ENCODE data around the gene ITIH4.
"Not testable (repeated sequence)": the region's sequence is repeated elsewhere in the genome, so short reads cannot be mapped to it uniquely, and the experiment has no call there.

The ITIH4 gene

GRCh38 chr3:52777127-52777958 lies 53.1 kb downstream of the ITIH4 start, which contains the start of gene ITIH1:
TSS of gene ITIH1 (plus strand) at chr3:52777599. CDS start at chr3:52777616, 17 bp downstream.
- Histone ChIP-seq H3K4me1 (ENCODE audit: control insufficient read depth in 1 of 2, insufficient read depth in 1 of 2, low read depth in 1 of 2, low read length in 1 of 2) (no peaks in the 10 kb centered on the region), H3K27me3 (no peaks in the 10 kb centered on the region), H3K9me3 (no peaks in the 10 kb centered on the region), H3K36me3 (no peaks in the 10 kb centered on the region), H3K4me3 (ENCODE audit: low read depth in 1 of 2, low read length in 1 of 2) (no peak within 1 kb of the TSS), H3K27ac (no peak within 1 kb of the TSS)
- no peak for TF ChIP-seq CTCF (IDR thresholded peaks at IDR 0.05)

GRCh38 chr3:52776486-52776885 lies 54.0 kb downstream of the ITIH4 start:
- not testable (repeated sequence) for H3K36me3 ChIP-seq; H3K9me3 ChIP-seq; H3K4me3 ChIP-seq (ENCODE audit: low read depth in 1 of 2, low read length in 1 of 2); H3K27me3 ChIP-seq; H3K4me1 ChIP-seq (ENCODE audit: control insufficient read depth in 1 of 2, insufficient read depth in 1 of 2, low read depth in 1 of 2, low read length in 1 of 2); H3K27ac ChIP-seq

GRCh38 chr3:52775877-52776276 lies 54.6 kb downstream of the ITIH4 start:
- TF ChIP-seq CTCF (IDR thresholded peaks at IDR 0.05), result no peak
- Histone ChIP-seq H3K27me3 (no peaks in the 10 kb centered on the region), H3K36me3 (no peaks in the 10 kb centered on the region), H3K9me3 (no peaks in the 10 kb centered on the region), H3K4me1 (ENCODE audit: control insufficient read depth in 1 of 2, insufficient read depth in 1 of 2, low read depth in 1 of 2, low read length in 1 of 2) (peaks cover 3 to 4% of the 10 kb centered on the region in 2 experiments), H3K4me3 (ENCODE audit: low read depth in 1 of 2, low read length in 1 of 2) (no peak overlapping the region), H3K27ac (no peak overlapping the region)

- no peak for TF ChIP-seq CTCF (IDR thresholded peaks at IDR 0.05)
- Histone ChIP-seq H3K4me1 (ENCODE audit: control insufficient read depth in 1 of 2, insufficient read depth in 1 of 2, low read depth in 1 of 2, low read length in 1 of 2) (peaks cover 5 to 7% of the 10 kb centered on the region in 2 experiments), H3K9me3 (no peaks in the 10 kb centered on the region), H3K27me3 (no peaks in the 10 kb centered on the region), H3K4me3 (ENCODE audit: low read depth in 1 of 2, low read length in 1 of 2) (no peak overlapping the region), H3K27ac (no peak overlapping the region), H3K36me3 (no peaks in the 10 kb centered on the region)
These were observed 55.3 kb downstream of the ITIH4 start for GRCh38 chr3:52774901-52775864.

- no peak for TF ChIP-seq CTCF (IDR thresholded peaks at IDR 0.05)
- H3K27me3 ChIP-seq, result no peaks in the 10 kb centered on the region
- no peak overlapping the region for H3K27ac ChIP-seq
- H3K9me3 ChIP-seq, result no peaks in the 10 kb centered on the region
- H3K4me1 ChIP-seq (ENCODE audit: control insufficient read depth in 1 of 2, insufficient read depth in 1 of 2, low read depth in 1 of 2, low read length in 1 of 2), result peaks cover 11 to 17% of the 10 kb centered on the region in 2 experiments
- H3K4me3 ChIP-seq (ENCODE audit: low read depth in 1 of 2, low read length in 1 of 2), result no peak overlapping the region
- no peaks in the 10 kb centered on the region for H3K36me3 ChIP-seq
These were observed 56.3 kb downstream of the ITIH4 start for GRCh38 chr3:52774066-52774713.

Data from neutrophil (primary cell).